GM12878 (cell line): Measurements from ENCODE around the gene WIPF1.

ENCODE experiments used
- ATF2 ChIP-seq: IDR thresholded peaks from 2 replicates; pipeline ENCODE4 v1.6.1; 2012; ENCODE audit warnings: low read length, inconsistent platforms
- CREM ChIP-seq: IDR thresholded peaks from 2 replicates; pipeline ENCODE4 v1.6.1; 2014; ENCODE audit warnings: antibody characterized with exemption, low read depth
- CTCF ChIP-seq, 3 experiments: IDR thresholded peaks in 2 of 3; conservative IDR thresholded peaks in 1 of 3; 2 replicates each; pipeline ENCODE4 v1.5.1; 2011; ENCODE audit warnings: low read depth in 3 of 3, low read length in 3 of 3, mild to moderate bottlenecking in 3 of 3, control low read depth in 2 of 3, moderate library complexity in 2 of 3, inconsistent platforms in 1 of 3, mixed read lengths in 1 of 3; ENCODE audit not compliant: control insufficient read depth in 2 of 3, insufficient read depth in 1 of 3; ENCODE audit errors: extremely low read depth in 1 of 3
- NR2C1 ChIP-seq: fragments of 450-650 bp; IDR thresholded peaks from 2 replicates; pipeline ENCODE4 v1.6.1; 2017; ENCODE audit warnings: antibody characterized with exemption, mild to moderate bottlenecking, moderate library complexity
- SP1 ChIP-seq: IDR thresholded peaks from one replicate; pipeline ENCODE4 v1.6.1; 2011; ENCODE audit warnings: low read depth, low read length

GRCh38 chr2:174607584-174607983 is 10.0 kb upstream of the WIPF1 start:
- no peak for TF ChIP-seq CTCF (IDR thresholded peaks at IDR 0.05 in 2 of 3, conservative IDR thresholded peaks at IDR 0.05 in 1 of 3; ENCODE audit: control insufficient read depth in 2 of 3, extremely low read depth in 1 of 3, insufficient read depth in 1 of 3, low read depth in 3 of 3, low read length in 3 of 3)
- TF ChIP-seq ATF2: no peak
- no peak for TF ChIP-seq SP1
- no peak for TF ChIP-seq CREM
- no peak for TF ChIP-seq NR2C1
